ENCODE data around the gene PACS2. TPM values are rescaled to one million over a fixed set of nuclear protein-coding genes. Genes with fewer than 3 reads are reported as not detected.
"Not testable (repeated sequence)": the region's sequence is repeated elsewhere in the genome, so short reads cannot be mapped to it uniquely, and the experiment has no call there.

The PACS2 gene
- polyA plus RNA-seq, 3 donors = 3.1 to 87.0 (median 3.7) TPM

- H3K27ac Mint-ChIP-seq = peak overlapping the region in 5 of 7 donors; percentile 1 to 76 (median 52)
- WGBS (ENCODE audit: insufficient coverage) = 9% methylated on average over 12 of the region's 15 CpGs
- Histone ChIP-seq H3K9ac (ENCODE audit: insufficient read depth, low read length, poor library complexity, severe bottlenecking) (no peak overlapping the region), H2AFZ (ENCODE audit: insufficient read depth, low read depth, low read length, poor library complexity, severe bottlenecking) (no peak overlapping the region), H3K4me1 (ENCODE audit: control insufficient read depth in 1 of 2, insufficient read depth in 2 of 2, low read length in 2 of 2) (peaks cover 47 to 51% of the 10 kb centered on the region in 2 donors), H3K36me3 (replicated peaks in 1 of 2; ENCODE audit: control insufficient read depth in 1 of 2, insufficient read depth in 2 of 2, low read length in 2 of 2) (no peaks in the 10 kb centered on the region), H4K20me1 (ENCODE audit: insufficient read depth, low read length) (peaks cover 63% of the 10 kb centered on the region), H3K79me2 (ENCODE audit: insufficient read depth, low read length) (peaks cover 93% of the 10 kb centered on the region), H3K4me3 (replicated peaks in 1 of 3; ENCODE audit: low read depth in 2 of 3, low read length in 3 of 3) (no peak overlapping the region), H3K4me2 (replicated peaks; ENCODE audit: extremely low read depth, low read length, poor library complexity, severe bottlenecking) (no peak overlapping the region), H3K27me3 (ENCODE audit: control insufficient read depth in 2 of 2, insufficient read depth in 2 of 2, low read length in 2 of 2) (no peaks in the 10 kb centered on the region), H3K9me3 (replicated peaks in 1 of 2; ENCODE audit: control insufficient read depth in 1 of 2, insufficient read depth in 1 of 2, low read length in 2 of 2) (no peaks in the 10 kb centered on the region), H3K27ac (ENCODE audit: low read depth in 1 of 2, low read length in 2 of 2) (no peak overlapping the region)
- H3K4me1 Mint-ChIP-seq = peaks cover 59% of the 10 kb centered on the region
- peaks cover 14 to 16% of the 10 kb centered on the region in 2 donors for H3K36me3 Mint-ChIP-seq
- H3K27me3 Mint-ChIP-seq (ENCODE audit: low read depth in 3 of 3) = peaks cover 2 to 4% (median 2%) of the 10 kb centered on the region in 3 donors
- no peak for TF ChIP-seq CTCF (IDR thresholded peaks at IDR 0.05)
- H3K4me3 Mint-ChIP-seq = peak overlapping the region in 1 of 2 donors; percentile 16
- DNase-seq = peak; percentile 11 to 49 (median 24)
- intact Hi-C loops (cut with micrococcal nuclease) = no loop called here
- H3K9me3 Mint-ChIP-seq = no peaks in the 10 kb centered on the region
Measured at GRCh38 chr14:105294142-105294597, 20.4 kb upstream of the PACS2 start.

- WGBS (ENCODE audit: insufficient coverage) = 100% methylated on average over 3 of the region's 11 CpGs
- H3K27me3 Mint-ChIP-seq (ENCODE audit: low read depth in 3 of 3); H3K27me3 ChIP-seq (ENCODE audit: control insufficient read depth in 2 of 2, insufficient read depth in 2 of 2, low read length in 2 of 2); H3K27ac ChIP-seq (ENCODE audit: low read depth in 1 of 2, low read length in 2 of 2); H3K9me3 ChIP-seq (replicated peaks in 1 of 2; ENCODE audit: control insufficient read depth in 1 of 2, insufficient read depth in 1 of 2, low read length in 2 of 2); H3K9me3 Mint-ChIP-seq; H3K4me3 Mint-ChIP-seq; H3K27ac Mint-ChIP-seq; H3K4me2 ChIP-seq (replicated peaks; ENCODE audit: extremely low read depth, low read length, poor library complexity, severe bottlenecking); intact Hi-C loops (cut with micrococcal nuclease); H2AFZ ChIP-seq (ENCODE audit: insufficient read depth, low read depth, low read length, poor library complexity, severe bottlenecking); H3K4me3 ChIP-seq (replicated peaks in 1 of 3; ENCODE audit: low read depth in 2 of 3, low read length in 3 of 3); H3K36me3 ChIP-seq (replicated peaks in 1 of 2; ENCODE audit: control insufficient read depth in 1 of 2, insufficient read depth in 2 of 2, low read length in 2 of 2); H3K9ac ChIP-seq (ENCODE audit: insufficient read depth, low read length, poor library complexity, severe bottlenecking); DNase-seq: not testable (repeated sequence)
- Mint-ChIP-seq H3K36me3 (peaks cover 14 to 16% of the 10 kb centered on the region in 2 donors), H3K4me1 (peaks cover 51% of the 10 kb centered on the region)
- peaks cover 79% of the 10 kb centered on the region for H3K79me2 ChIP-seq (ENCODE audit: insufficient read depth, low read length)
- H3K4me1 ChIP-seq (ENCODE audit: control insufficient read depth in 1 of 2, insufficient read depth in 2 of 2, low read length in 2 of 2) = peaks cover 42 to 51% of the 10 kb centered on the region in 2 donors
- H4K20me1 ChIP-seq (ENCODE audit: insufficient read depth, low read length) = peaks cover 57% of the 10 kb centered on the region
Measured at GRCh38 chr14:105297311-105297710, 17.2 kb upstream of the PACS2 start.
